HUES6 (cell line): Measurements from ENCODE around the gene MTARC1.

Experiments used
- H3K27ac ChIP-seq: 2 replicates; pipeline ENCODE4 v1.7.0; 2013; ENCODE audit warnings: low read depth, mild to moderate bottlenecking, low read length, inconsistent platforms
- H3K27me3 ChIP-seq: 2 replicates; pipeline ENCODE4 v1.6.1; 2013; ENCODE audit warnings: low read length; ENCODE audit not compliant: control insufficient read depth, insufficient read depth
- H3K36me3 ChIP-seq: 2 replicates; pipeline ENCODE4 v1.6.1; 2013; ENCODE audit warnings: low read length; ENCODE audit not compliant: control insufficient read depth, insufficient read depth
- H3K4me1 ChIP-seq: 2 replicates; pipeline ENCODE4 v1.6.1; 2013; ENCODE audit warnings: low read length; ENCODE audit not compliant: control insufficient read depth, insufficient read depth
- H3K4me3 ChIP-seq: 2 replicates; pipeline ENCODE4 v1.5.1; 2013; ENCODE audit warnings: low read depth, low read length
- H3K9ac ChIP-seq: one replicate; pipeline ENCODE4 v1.6.1; 2013; ENCODE audit warnings: mild to moderate bottlenecking, low read length
- H3K9me3 ChIP-seq: 2 replicates; pipeline ENCODE4 v1.6.1; 2013; ENCODE audit warnings: low read depth, low read length; ENCODE audit not compliant: control insufficient read depth, insufficient read depth

The MTARC1 gene

GRCh38 chr1:220754212-220754917, 32.3 kb upstream of the MTARC1 start:
- no peaks in the 10 kb centered on the region for H3K9me3 ChIP-seq
- peaks cover 12% of the 10 kb centered on the region; the same call in 1 of the 2 replicates for H3K4me1 ChIP-seq
- no peak overlapping the region for H3K9ac ChIP-seq
- H3K27me3 ChIP-seq: peaks cover 11% of the 10 kb centered on the region
- H3K27ac ChIP-seq: no peak overlapping the region
- peaks cover 6% of the 10 kb centered on the region; the same call in 1 of the 2 replicates for H3K36me3 ChIP-seq
- no peak overlapping the region for H3K4me3 ChIP-seq

- Histone ChIP-seq H3K4me1 (peaks cover 12% of the 10 kb centered on the region; the same call in 1 of the 2 replicates), H3K9me3 (no peaks in the 10 kb centered on the region), H3K36me3 (peaks cover 6% of the 10 kb centered on the region; the same call in 1 of the 2 replicates)
Observed at GRCh38 chr1:220754918-220755295, 31.8 kb upstream of the MTARC1 start.

GRCh38 chr1:220755309-220755708, 31.4 kb upstream of the MTARC1 start:
- Histone ChIP-seq H3K9ac (no peak overlapping the region), H3K4me3 (no peak overlapping the region), H3K27ac (no peak overlapping the region), H3K27me3 (peaks cover 2% of the 10 kb centered on the region), H3K9me3 (no peaks in the 10 kb centered on the region), H3K36me3 (peaks cover 6% of the 10 kb centered on the region; the same call in 1 of the 2 replicates), H3K4me1 (peaks cover 11% of the 10 kb centered on the region; the same call in 1 of the 2 replicates)

More at GRCh38 chr1:220754918-220755295, 31.8 kb upstream of the MTARC1 start:
- H3K4me3 ChIP-seq: no peak overlapping the region
- no peak overlapping the region for H3K27ac ChIP-seq
- H3K27me3 ChIP-seq: peaks cover 6% of the 10 kb centered on the region
- H3K9ac ChIP-seq: no peak overlapping the region

DNA sequence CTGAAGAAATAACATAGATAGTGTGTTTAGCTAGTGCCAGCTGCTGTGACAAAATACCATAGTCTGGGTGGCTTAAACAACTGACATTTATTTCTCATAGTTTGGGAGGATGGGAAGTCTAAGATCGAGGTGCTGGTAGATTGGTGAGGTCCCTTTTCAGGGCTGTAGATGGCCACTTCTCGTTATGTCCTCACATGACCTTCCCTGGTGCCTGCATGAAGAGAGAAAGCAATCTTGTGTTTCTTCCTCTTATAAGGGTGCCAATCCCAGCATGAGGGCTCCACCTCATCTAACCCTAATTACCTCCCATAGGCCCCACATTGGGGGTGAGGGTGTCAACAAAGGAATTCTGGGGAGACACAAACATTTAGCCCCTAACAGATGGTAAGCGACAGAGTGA, 29.3 kb upstream of the MTARC1 start:
- H3K9ac ChIP-seq: no peak overlapping the region
- no peak overlapping the region for H3K27ac ChIP-seq
- no peaks in the 10 kb centered on the region for H3K4me1 ChIP-seq
- H3K4me3 ChIP-seq: no peak overlapping the region
- H3K9me3 ChIP-seq: no peaks in the 10 kb centered on the region
- H3K27me3 ChIP-seq: no peaks in the 10 kb centered on the region
- peaks cover 7% of the 10 kb centered on the region; the same call in 1 of the 2 replicates for H3K36me3 ChIP-seq

- Histone ChIP-seq H3K4me1 (no peaks in the 10 kb centered on the region), H3K36me3 (peaks cover 8% of the 10 kb centered on the region; the same call in 1 of the 2 replicates), H3K9me3 (no peaks in the 10 kb centered on the region), H3K27me3 (no peaks in the 10 kb centered on the region), H3K27ac (no peak overlapping the region), H3K4me3 (no peak overlapping the region), H3K9ac (no peak overlapping the region)
Observed at GRCh38 chr1:220759147-220759546, 27.6 kb upstream of the MTARC1 start.

- no peak overlapping the region for H3K9ac ChIP-seq
- 0 out of 2 replicates have a peak, but pooled peaks cover 2% of the 10 kb centered on the region for H3K36me3 ChIP-seq
- no peaks in the 10 kb centered on the region for H3K4me1 ChIP-seq
- no peaks in the 10 kb centered on the region for H3K9me3 ChIP-seq
- H3K27ac ChIP-seq: no peak overlapping the region
- H3K4me3 ChIP-seq: no peak overlapping the region
- H3K27me3 ChIP-seq: no peaks in the 10 kb centered on the region
Observed at GRCh38 chr1:220761688-220762427, 24.9 kb upstream of the MTARC1 start.

DNA sequence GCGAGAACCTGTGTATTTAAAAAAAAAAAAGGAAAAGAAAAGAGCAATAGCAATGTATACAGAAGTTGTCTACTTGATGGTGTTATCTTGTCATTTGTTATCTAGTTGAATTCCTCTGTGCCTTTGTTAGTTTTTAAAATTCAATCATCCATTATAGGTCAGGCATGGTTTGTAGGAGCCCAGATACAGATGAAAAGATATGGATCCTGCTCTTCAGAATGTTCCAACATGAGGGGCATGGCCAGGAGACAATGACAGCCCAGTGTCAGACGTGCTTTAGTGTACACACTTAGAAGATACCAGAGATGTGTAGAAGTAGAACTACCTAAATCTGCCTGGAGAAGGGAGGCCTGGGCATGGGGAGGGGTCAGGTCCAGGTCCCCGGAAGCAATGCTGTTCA, 22.0 kb upstream of the MTARC1 start:
- no peaks in the 10 kb centered on the region for H3K27me3 ChIP-seq
- no peaks in the 10 kb centered on the region for H3K9me3 ChIP-seq
- no peak overlapping the region for H3K27ac ChIP-seq
- H3K4me3 ChIP-seq: no peak overlapping the region
- no peaks in the 10 kb centered on the region for H3K4me1 ChIP-seq
- H3K36me3 ChIP-seq: 0 out of 2 replicates have a peak, but pooled peaks cover 2% of the 10 kb centered on the region
- H3K9ac ChIP-seq: no peak overlapping the region

DNA sequence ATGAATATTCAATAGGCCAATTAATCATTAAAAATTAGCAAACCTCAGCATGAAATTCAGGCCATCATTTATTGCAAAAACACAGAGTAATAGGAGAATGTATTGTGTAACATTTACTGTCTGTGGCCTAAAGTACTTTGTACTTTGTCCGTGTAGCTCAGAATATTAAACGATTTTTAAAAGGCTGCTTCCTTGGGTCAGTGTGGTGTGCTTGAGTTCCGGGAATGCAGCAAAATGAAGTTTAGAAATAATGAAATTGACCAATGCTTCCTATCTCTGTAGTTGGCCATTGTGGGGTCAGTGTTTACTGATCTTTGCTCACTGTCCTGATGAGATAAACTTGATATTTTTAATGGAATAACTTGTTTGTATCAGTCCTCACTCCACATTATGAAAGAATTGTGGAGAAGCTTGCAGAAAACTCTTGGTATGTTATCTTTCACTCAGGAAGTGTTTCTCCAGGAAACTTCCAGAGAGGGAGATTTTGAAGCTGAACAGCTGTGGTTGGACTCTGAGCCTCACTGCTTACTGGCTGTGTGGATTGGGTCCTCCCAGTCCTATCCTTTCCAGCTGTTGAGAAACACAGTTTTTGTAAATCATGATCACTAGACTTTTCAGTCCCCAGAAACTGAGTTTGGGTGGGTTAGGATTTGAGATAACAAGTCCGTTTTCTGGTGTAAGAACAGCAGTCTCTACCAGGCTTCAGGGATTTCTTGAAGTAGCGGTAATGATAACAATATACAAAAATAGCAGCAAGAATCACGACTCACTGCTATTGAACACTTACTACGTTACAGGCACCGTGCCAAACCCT, 19.2 kb upstream of the MTARC1 start:
- no peak overlapping the region for H3K9ac ChIP-seq
- no peaks in the 10 kb centered on the region for H3K9me3 ChIP-seq
- no peaks in the 10 kb centered on the region for H3K27me3 ChIP-seq
- H3K27ac ChIP-seq: no peak overlapping the region
- H3K36me3 ChIP-seq: 0 out of 2 replicates have a peak, but pooled peaks cover under 1% of the 10 kb centered on the region
- H3K4me1 ChIP-seq: no peaks in the 10 kb centered on the region; the same call in 1 of the 2 replicates
- no peak overlapping the region for H3K4me3 ChIP-seq

GRCh38 chr1:220768126-220768601, 18.5 kb upstream of the MTARC1 start:
- H3K36me3 ChIP-seq: no peaks in the 10 kb centered on the region
- H3K4me1 ChIP-seq: no peaks in the 10 kb centered on the region; the same call in 1 of the 2 replicates
- no peak overlapping the region for H3K27ac ChIP-seq
- no peaks in the 10 kb centered on the region for H3K9me3 ChIP-seq
- no peak overlapping the region for H3K9ac ChIP-seq
- no peak overlapping the region for H3K4me3 ChIP-seq
- H3K27me3 ChIP-seq: no peaks in the 10 kb centered on the region

DNA sequence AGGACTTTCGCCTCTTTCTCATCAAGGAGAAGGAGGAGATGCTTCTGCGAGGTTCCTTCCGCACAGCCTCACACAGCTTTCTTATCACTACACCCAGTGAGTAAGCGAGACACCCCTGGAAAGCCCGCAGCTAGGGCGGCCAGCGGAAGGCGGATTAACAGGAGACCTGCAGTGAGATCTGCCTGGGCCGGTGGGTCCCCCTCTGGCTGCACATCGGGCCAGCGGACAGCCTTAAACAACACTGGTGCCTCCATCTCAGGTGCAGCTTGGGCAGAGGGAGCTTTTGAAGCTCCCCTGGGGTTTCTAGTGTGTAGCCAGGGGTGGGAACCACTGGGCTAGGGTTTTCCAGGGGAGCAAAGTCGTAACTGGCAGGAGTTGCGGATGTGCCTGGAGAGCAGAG, 17.5 kb upstream of the MTARC1 start:
- Histone ChIP-seq H3K4me1 (no peaks in the 10 kb centered on the region; the same call in 1 of the 2 replicates), H3K4me3 (no peak overlapping the region), H3K27ac (no peak overlapping the region), H3K9me3 (no peaks in the 10 kb centered on the region), H3K36me3 (no peaks in the 10 kb centered on the region), H3K9ac (no peak overlapping the region), H3K27me3 (no peaks in the 10 kb centered on the region)
